ENCODE measurements around the gene CELA3A. TPM values are rescaled to one million over a fixed set of nuclear protein-coding genes. Genes with fewer than 3 reads are reported as not detected.
A peak's percentile ranks its signal among the peaks of the same experiment; 100 is the strongest.

The CELA3A gene
- total RNA-seq, 1 experiment from 2014 or later: not detected

GRCh38 chr1:22053017-22053860 lies 51.8 kb downstream of the CELA3A start:
- H4K20me1 ChIP-seq (ENCODE audit: insufficient read depth, low read depth, low read length): peaks cover 47% of the 10 kb centered on the region
- H3K4me3 ChIP-seq (ENCODE audit: low read length): peak overlapping the region; percentile 98
- peaks cover 54% of the 10 kb centered on the region for H3K79me2 ChIP-seq (ENCODE audit: low read length)
- H3K4me2 ChIP-seq (ENCODE audit: low read depth, low read length, poor library complexity, severe bottlenecking): peak overlapping the region; percentile 97
- H3K9ac ChIP-seq (ENCODE audit: low read length): peak overlapping the region; percentile 100
- peaks cover 29% of the 10 kb centered on the region for H3K36me3 ChIP-seq (ENCODE audit: insufficient read depth, low read length)
- H3K27me3 ChIP-seq (ENCODE audit: low read length): no peaks in the 10 kb centered on the region
- no peak overlapping the region for H2AFZ ChIP-seq (ENCODE audit: low read length)
- H3K27ac ChIP-seq (ENCODE audit: low read length): peak overlapping the region; percentile 74
- no peaks in the 10 kb centered on the region for H3K9me2 ChIP-seq (replicated peaks; ENCODE audit: insufficient read depth, low read length)
- DNase-seq: peak; percentile 75
- H3K9me3 ChIP-seq (ENCODE audit: low read length): no peaks in the 10 kb centered on the region
- H3K4me1 ChIP-seq (ENCODE audit: low read length): peaks cover 42% of the 10 kb centered on the region

GRCh38 chr1:22053861-22054770 lies 52.7 kb downstream of the CELA3A start:
- Histone ChIP-seq H3K9me2 (replicated peaks; ENCODE audit: insufficient read depth, low read length) (no peaks in the 10 kb centered on the region), H3K4me3 (ENCODE audit: low read length) (peak overlapping the region; percentile 98), H3K27ac (ENCODE audit: low read length) (peak overlapping the region; percentile 61; the same call in 1 of the 2 replicates), H3K79me2 (ENCODE audit: low read length) (peaks cover 63% of the 10 kb centered on the region), H3K36me3 (ENCODE audit: insufficient read depth, low read length) (peaks cover 29% of the 10 kb centered on the region), H3K4me2 (ENCODE audit: low read depth, low read length, poor library complexity, severe bottlenecking) (peak overlapping the region; percentile 97), H3K9me3 (ENCODE audit: low read length) (no peaks in the 10 kb centered on the region), H3K9ac (ENCODE audit: low read length) (peak overlapping the region; percentile 100), H4K20me1 (ENCODE audit: insufficient read depth, low read depth, low read length) (peaks cover 49% of the 10 kb centered on the region), H3K27me3 (ENCODE audit: low read length) (no peaks in the 10 kb centered on the region), H3K4me1 (ENCODE audit: low read length) (peaks cover 35% of the 10 kb centered on the region), H2AFZ (ENCODE audit: low read length) (no peak overlapping the region)
- no peak for DNase-seq

GRCh38 chr1:22055463-22055862 lies 54.0 kb downstream of the CELA3A start:
- DNase-seq: no peak
- no peaks in the 10 kb centered on the region for H3K9me2 ChIP-seq (replicated peaks; ENCODE audit: insufficient read depth, low read length)
- no peaks in the 10 kb centered on the region for H3K9me3 ChIP-seq (ENCODE audit: low read length)
- no peak overlapping the region for H3K9ac ChIP-seq (ENCODE audit: low read length)
- peaks cover 61% of the 10 kb centered on the region for H4K20me1 ChIP-seq (ENCODE audit: insufficient read depth, low read depth, low read length)
- peaks cover 76% of the 10 kb centered on the region for H3K79me2 ChIP-seq (ENCODE audit: low read length)
- no peaks in the 10 kb centered on the region for H3K27me3 ChIP-seq (ENCODE audit: low read length)
- H3K27ac ChIP-seq (ENCODE audit: low read length): 0 out of 2 replicates have a peak overlapping the region, but pooled peaks have one; percentile 18
- no peak overlapping the region for H2AFZ ChIP-seq (ENCODE audit: low read length)
- H3K4me1 ChIP-seq (ENCODE audit: low read length): peaks cover 42% of the 10 kb centered on the region
- H3K36me3 ChIP-seq (ENCODE audit: insufficient read depth, low read length): peaks cover 29% of the 10 kb centered on the region
- peak overlapping the region; percentile 12 for H3K4me2 ChIP-seq (ENCODE audit: low read depth, low read length, poor library complexity, severe bottlenecking)
- H3K4me3 ChIP-seq (ENCODE audit: low read length): no peak overlapping the region

GRCh38 chr1:22056043-22056442 lies 54.6 kb downstream of the CELA3A start:
- H3K27ac ChIP-seq (ENCODE audit: low read length): peak overlapping the region; percentile 31; the same call in 1 of the 2 replicates
- no peak for DNase-seq
- peaks cover 44% of the 10 kb centered on the region for H3K4me1 ChIP-seq (ENCODE audit: low read length)
- H3K4me3 ChIP-seq (ENCODE audit: low read length): no peak overlapping the region
- no peaks in the 10 kb centered on the region for H3K27me3 ChIP-seq (ENCODE audit: low read length)
- H3K36me3 ChIP-seq (ENCODE audit: insufficient read depth, low read length): peaks cover 29% of the 10 kb centered on the region
- no peaks in the 10 kb centered on the region for H3K9me3 ChIP-seq (ENCODE audit: low read length)
- no peak overlapping the region for H3K9ac ChIP-seq (ENCODE audit: low read length)
- no peak overlapping the region for H2AFZ ChIP-seq (ENCODE audit: low read length)
- no peaks in the 10 kb centered on the region for H3K9me2 ChIP-seq (replicated peaks; ENCODE audit: insufficient read depth, low read length)
- H3K4me2 ChIP-seq (ENCODE audit: low read depth, low read length, poor library complexity, severe bottlenecking): peak overlapping the region; percentile 12
- H3K79me2 ChIP-seq (ENCODE audit: low read length): peaks cover 82% of the 10 kb centered on the region
- peaks cover 62% of the 10 kb centered on the region for H4K20me1 ChIP-seq (ENCODE audit: insufficient read depth, low read depth, low read length)

- peaks cover 91% of the 10 kb centered on the region for H3K79me2 ChIP-seq (ENCODE audit: low read length)
- peaks cover 43% of the 10 kb centered on the region for H3K4me1 ChIP-seq (ENCODE audit: low read length)
- H3K9me2 ChIP-seq (replicated peaks; ENCODE audit: insufficient read depth, low read length): no peaks in the 10 kb centered on the region
- no peak for DNase-seq
- peak overlapping the region; percentile 31; the same call in 1 of the 2 replicates for H3K27ac ChIP-seq (ENCODE audit: low read length)
- no peak overlapping the region for H3K4me3 ChIP-seq (ENCODE audit: low read length)
- peaks cover 62% of the 10 kb centered on the region for H4K20me1 ChIP-seq (ENCODE audit: insufficient read depth, low read depth, low read length)
- H3K9me3 ChIP-seq (ENCODE audit: low read length): no peaks in the 10 kb centered on the region
- H3K4me2 ChIP-seq (ENCODE audit: low read depth, low read length, poor library complexity, severe bottlenecking): peak overlapping the region; percentile 12
- H3K27me3 ChIP-seq (ENCODE audit: low read length): no peaks in the 10 kb centered on the region
- H3K9ac ChIP-seq (ENCODE audit: low read length): no peak overlapping the region
- no peak overlapping the region for H2AFZ ChIP-seq (ENCODE audit: low read length)
- H3K36me3 ChIP-seq (ENCODE audit: insufficient read depth, low read length): peaks cover 29% of the 10 kb centered on the region
Measured at GRCh38 chr1:22056936-22057335, 55.5 kb downstream of the CELA3A start.

- Histone ChIP-seq H3K79me2 (ENCODE audit: low read length) (peaks cover 97% of the 10 kb centered on the region), H3K4me1 (ENCODE audit: low read length) (peaks cover 39% of the 10 kb centered on the region), H3K9ac (ENCODE audit: low read length) (no peak overlapping the region), H3K4me3 (ENCODE audit: low read length) (no peak overlapping the region), H3K9me3 (ENCODE audit: low read length) (no peaks in the 10 kb centered on the region), H3K36me3 (ENCODE audit: insufficient read depth, low read length) (peaks cover 31% of the 10 kb centered on the region), H3K4me2 (ENCODE audit: low read depth, low read length, poor library complexity, severe bottlenecking) (no peak overlapping the region), H3K27me3 (ENCODE audit: low read length) (no peaks in the 10 kb centered on the region), H3K27ac (ENCODE audit: low read length) (no peak overlapping the region), H2AFZ (ENCODE audit: low read length) (no peak overlapping the region), H3K9me2 (replicated peaks; ENCODE audit: insufficient read depth, low read length) (no peaks in the 10 kb centered on the region), H4K20me1 (ENCODE audit: insufficient read depth, low read depth, low read length) (peaks cover 68% of the 10 kb centered on the region)
- DNase-seq: no peak
Measured at GRCh38 chr1:22057861-22058260, 56.4 kb downstream of the CELA3A start.

Measured in Karpas-422 (cell line).